GF-D8 (cell line): ENCODE results near the gene ZNF45.
"Not testable (repeated sequence)": the region's sequence is repeated elsewhere in the genome, so short reads cannot be mapped to it uniquely, and the experiment has no call there.

Experiments used
- DNase-seq: peaks from one replicate; lab custom pipeline; 2025; lab: John Stamatoyannopoulos, UW

The ZNF45 gene

DNA sequence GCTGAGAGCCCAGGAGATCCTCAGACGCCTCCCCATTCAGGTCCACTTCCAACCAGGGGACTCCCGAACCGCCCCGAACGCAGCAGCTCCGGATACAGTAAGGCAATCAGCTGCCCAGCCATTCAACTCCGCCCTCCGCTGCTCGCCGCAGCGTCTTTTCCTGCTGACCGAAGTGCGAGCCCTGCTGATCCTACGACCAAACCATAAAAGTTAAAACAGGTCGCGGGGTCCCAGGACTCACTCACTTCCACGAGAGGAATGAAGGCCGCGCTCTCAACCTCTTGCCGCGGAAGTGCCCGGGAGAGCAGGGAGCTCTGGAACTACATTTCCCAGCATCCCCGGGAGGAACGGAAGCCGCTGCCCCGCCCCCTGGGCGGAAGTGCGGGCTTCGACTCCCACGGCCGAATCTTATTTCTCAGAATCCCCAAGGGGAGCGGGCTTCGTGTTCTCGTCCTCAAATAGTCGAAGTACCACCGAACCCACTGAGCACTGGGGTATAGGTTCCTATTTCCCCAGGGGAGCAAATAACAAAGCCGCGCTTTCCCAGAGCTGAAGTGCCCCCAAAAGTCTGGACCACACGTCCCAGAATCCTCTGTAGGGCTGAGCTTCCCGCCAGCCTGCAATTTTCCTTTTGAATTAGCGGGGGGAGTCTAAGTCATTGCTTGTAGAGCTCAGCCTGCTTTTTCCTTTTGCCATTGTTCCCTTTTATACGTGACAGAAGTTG, at the start of gene ZNF45:
ZNF45 (minus strand) TSS at position 298 of the 724 bp plus-strand sequence. CDS start 13,097 bp downstream, outside the sequence.
- DNase-seq, result peak; percentile 76

DNA sequence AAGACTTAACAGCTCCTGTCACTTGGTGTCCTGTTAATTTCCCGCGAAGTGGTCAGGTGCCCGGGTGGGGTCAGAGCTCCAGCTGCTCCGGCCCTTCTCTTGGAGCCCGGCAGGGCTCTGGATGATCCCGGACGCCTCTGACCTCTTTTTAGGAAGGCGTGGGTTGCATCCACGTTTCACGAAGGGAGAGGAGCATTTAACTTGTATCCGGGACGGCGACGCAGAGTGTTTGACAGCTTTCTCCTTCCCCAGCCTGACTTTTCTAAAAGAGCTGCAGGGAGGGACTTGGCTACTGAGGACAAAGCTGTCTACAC, 49.6 kb upstream of the ZNF45 start:
- no peak for DNase-seq

- peak; percentile 83 for DNase-seq
Measured at GRCh38 chr19:43983912-43984686, 49.0 kb upstream of the ZNF45 start, which contains the start of gene ZNF155. Gene ZNF155, plus strand, starts transcription at chr19:43984188. Its CDS starts 4,356 bp downstream, at chr19:43988544.

DNA sequence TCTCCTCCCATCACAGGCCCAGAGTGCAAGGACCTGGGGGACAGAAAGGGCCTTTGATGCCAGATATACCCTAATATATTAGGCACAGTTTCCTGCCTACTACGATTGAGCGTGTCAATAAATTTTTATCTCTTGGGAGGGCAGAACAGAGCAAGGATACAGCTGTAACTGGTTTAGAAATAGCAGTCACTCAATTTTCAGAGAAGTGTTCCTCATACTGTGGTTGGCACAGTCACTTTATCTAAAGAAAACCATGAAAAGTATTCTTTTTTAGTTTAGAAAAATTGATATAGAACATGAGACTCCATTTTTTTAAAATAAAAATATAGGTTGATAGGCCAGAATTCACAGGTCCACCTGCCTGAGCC, 48.4 kb upstream of the ZNF45 start:
- peak; percentile 21 for DNase-seq

DNA sequence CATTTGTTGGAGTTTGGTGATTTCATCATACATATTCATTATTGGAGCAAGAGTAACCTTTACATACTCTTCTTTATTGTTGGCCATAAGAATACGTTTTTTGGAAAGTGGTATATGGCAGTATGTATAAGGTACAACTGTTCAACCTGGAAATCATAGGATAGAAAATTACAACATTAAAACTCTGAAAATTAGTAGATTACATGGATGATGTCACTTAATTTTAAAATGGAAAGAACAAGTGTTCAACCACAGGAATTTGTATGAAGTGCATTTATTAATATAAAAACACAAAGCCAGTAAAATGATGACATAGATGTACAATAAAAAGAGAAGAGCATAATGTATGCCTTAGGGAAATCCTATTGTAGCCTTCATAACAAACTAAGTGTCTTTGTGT, 41.6 kb upstream of the ZNF45 start:
- DNase-seq, result no peak

DNA sequence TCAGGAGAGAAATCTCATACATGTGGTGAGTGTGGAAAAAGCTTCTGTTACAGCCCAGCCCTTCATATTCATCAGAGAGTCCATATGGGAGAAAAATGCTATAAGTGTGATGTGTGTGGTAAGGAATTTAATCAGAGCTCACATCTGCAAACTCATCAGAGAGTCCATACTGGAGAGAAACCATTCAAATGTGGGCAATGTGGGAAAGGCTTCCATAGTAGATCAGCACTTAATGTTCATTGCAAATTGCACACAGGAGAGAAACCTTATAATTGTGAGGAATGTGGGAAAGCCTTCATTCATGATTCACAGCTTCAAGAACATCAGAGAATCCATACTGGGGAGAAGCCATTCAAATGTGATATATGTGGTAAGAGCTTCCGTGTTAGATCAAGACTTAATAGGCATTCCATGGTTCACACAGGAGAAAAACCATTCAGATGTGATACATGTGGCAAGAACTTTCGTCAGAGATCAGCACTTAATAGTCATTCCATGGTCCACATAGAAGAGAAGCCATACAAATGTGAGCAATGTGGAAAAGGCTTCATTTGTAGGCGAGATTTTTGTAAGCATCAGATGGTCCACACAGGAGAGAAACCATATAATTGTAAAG, 31.1 kb upstream of the ZNF45 start:
- DNase-seq, result no peak

- no peak for DNase-seq
Measured at GRCh38 chr19:43960411-43960810, 25.3 kb upstream of the ZNF45 start.

- DNase-seq, result no peak
Measured at GRCh38 chr19:43957891-43958290, 22.8 kb upstream of the ZNF45 start.

DNA sequence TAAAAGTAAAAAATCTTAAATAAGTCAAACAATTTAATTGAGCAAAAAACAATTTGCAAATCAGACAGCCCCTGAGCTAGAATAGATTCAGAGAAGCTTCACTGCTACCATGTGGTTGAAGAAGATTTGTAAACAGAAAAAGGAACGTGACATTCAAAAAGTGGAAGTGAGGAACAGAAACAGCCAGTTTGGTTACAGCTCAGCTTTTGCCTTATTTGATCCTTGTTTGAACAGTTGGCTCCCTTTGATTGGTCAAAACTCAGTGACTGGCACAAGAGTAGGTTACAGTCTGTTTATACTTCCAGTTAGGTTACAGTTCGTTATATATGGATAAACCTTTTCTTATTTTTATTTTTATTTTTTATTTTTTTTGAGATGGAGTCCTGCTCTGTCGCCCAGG, 21.7 kb upstream of the ZNF45 start:
- DNase-seq, result no peak

- DNase-seq, result peak; percentile 91
Measured at GRCh38 chr19:43950834-43951645, 16.0 kb upstream of the ZNF45 start, which contains the start of gene ZNF221. Gene ZNF221, plus strand, starts transcription at chr19:43951228. Its CDS starts 11,499 bp downstream, at chr19:43962727.

DNA sequence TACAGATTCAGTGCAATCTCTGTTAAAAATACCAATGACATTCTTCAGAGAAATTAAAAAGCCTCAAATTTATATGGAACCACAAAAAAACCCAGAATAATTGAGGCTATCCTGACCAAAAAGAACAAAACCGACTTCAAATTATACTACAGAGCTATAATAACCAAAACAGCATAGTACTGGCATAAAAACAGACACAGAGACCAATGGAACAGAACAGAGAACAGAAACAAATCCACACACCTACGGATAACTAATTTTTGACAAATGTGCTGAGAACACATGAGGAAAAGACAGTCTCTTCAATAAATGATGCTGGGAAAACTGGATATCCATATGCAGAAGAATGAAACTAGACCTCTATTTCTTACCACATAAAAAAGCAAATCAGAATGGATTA, 14.7 kb upstream of the ZNF45 start:
- DNase-seq, result not testable (repeated sequence)

DNA sequence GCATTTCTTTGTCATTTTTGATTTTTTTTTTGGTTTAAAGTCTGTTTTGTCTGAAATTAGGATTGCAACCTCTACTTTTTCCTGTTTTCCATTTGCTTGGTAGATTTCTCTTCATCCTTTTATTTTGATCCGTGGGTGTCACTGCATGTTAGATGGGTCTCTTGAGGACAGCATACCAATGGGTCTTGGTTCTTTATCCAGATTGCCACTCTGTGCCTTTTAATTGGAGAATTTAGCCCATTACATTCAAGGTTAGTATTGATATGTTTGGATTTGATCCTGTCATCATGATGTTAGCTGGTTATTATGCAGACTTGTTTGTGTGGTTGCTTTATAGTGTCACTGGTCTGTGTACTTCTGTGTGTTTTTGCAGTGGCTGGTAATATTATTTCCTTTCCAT, 12.3 kb upstream of the ZNF45 start:
- not testable (repeated sequence) for DNase-seq

- no peak for DNase-seq
Measured at GRCh38 chr19:43941209-43941608, 6.1 kb upstream of the ZNF45 start.

DNA sequence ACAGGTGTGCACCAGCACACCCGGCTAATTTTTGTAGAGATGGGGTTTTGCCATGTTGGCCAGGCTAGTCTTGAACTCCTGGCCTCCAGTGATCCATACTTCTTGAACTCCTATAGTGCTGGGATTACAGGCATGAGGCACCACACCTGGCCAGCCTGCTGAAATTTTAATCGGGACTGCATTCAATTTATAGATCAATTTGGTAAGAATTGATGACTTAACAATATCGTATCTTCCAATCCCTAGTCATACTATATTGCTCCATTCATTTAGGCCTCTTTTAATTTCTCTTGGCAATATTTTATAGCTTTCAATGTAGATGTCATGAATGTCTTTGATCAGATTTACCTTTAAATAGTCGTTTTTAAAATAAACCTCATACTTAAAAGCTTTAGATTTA, 5.6 kb upstream of the ZNF45 start:
- no peak for DNase-seq

DNA sequence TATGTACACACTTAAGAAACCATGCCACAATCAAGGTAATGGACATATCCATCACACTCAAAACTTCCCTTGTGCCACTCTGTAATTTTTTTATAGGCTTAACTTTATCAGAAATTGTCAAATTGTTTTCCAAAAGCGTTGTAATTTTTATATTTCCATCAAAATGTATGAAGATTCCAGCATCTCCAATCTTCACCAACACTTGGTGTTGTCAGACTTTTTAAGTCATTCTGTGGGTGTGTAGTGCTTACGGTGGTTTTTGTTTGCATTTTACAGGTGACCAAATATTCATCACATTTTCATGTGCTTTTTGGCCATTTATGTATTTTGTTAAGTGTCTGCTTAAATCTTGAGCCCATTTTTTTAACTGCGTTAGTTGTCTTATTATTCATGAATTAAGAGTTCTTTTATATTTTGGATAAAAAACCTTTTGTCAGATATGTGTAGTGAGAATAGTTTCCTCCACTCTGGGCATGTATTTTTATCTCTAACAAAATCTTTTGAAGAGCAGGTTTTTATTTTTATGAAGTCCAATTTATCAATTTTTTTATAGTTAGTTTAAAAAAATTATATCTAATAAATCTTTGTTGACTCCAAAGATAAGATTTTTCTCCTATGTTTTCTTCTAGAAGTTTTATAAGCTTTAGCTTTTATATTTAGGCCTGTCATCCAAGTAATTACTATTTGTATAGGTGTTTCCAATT, 4.6 kb upstream of the ZNF45 start:
- DNase-seq, result no peak

- no peak for DNase-seq
Measured at GRCh38 chr19:43936188-43936587, 1.1 kb upstream of the ZNF45 start.

DNA sequence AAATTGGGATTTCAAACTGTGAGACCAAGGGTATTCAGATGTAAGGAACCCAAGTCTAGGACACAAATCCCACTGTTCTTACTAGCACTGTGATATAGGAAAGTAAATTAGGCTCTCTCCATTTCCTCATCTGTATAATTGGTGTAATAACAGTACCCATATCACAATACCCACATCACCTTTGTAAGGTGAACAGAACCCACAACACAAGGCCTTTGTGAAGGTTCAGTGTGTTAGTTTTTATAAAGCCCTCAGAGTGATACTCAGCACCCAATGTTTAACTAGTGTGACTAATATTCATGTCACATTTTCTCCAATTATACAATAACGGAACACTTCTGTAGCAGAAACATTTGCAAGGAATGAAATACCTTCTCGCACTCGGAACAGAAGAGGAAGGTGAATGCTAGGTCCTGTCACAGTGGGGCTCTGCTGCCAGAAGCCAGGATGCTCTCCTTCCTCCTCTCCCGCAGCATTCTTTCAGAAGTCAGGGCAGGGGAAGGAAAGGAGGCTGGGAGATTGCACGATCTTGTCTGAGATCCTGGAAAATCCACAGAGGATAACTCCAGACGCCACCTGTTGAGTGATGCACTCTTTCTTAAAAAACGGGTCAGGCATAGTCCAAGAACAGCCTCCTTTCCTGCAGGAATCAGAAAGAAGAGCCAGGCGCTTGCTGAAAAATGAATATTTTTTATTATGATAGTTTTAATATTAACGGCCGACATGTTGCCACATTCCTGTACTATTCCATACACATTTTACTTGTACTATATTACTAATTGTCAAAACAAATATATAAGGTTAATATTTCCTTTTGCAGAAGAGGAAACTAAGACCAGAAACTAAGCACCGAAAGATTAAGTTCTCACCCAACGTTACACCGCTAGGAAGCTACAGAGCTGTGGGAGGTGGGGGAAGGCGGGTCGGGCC, 762 bp downstream of the ZNF45 start:
- no peak for DNase-seq

DNA sequence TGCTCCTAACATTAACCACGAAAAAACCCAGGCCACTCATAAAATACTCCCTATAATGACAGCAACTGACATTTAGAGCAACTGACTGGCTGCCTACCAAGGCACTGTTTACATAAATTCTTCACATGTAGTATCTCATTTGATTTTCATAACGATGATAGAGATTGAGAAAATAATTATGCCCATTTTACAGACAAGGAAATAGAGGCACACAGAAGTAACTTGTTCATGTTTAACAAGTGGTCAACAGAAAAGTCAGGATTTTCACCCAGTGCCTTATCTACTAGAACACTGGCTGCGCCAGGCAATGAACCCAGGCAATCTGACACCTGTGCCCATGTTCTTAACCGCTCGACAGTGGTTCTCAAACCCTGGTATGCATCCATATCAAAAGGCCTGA, 6.3 kb downstream of the ZNF45 start:
- DNase-seq, result no peak

- DNase-seq, result no peak
Measured at GRCh38 chr19:43923875-43924274, 11.2 kb downstream of the ZNF45 start.

- no peak for DNase-seq
Measured at GRCh38 chr19:43914051-43914450, 21.0 kb downstream of the ZNF45 start.
